ENCODE measurements around the gene IGFL4.

GRCh38 chr19:46043519-46043918 lies 2.7 kb upstream of the IGFL4 start:
- TF ChIP-seq TAF1 (IDR thresholded peaks at IDR 0.05; ENCODE audit: low read depth), result no peak
- TF ChIP-seq, protein P1, sequence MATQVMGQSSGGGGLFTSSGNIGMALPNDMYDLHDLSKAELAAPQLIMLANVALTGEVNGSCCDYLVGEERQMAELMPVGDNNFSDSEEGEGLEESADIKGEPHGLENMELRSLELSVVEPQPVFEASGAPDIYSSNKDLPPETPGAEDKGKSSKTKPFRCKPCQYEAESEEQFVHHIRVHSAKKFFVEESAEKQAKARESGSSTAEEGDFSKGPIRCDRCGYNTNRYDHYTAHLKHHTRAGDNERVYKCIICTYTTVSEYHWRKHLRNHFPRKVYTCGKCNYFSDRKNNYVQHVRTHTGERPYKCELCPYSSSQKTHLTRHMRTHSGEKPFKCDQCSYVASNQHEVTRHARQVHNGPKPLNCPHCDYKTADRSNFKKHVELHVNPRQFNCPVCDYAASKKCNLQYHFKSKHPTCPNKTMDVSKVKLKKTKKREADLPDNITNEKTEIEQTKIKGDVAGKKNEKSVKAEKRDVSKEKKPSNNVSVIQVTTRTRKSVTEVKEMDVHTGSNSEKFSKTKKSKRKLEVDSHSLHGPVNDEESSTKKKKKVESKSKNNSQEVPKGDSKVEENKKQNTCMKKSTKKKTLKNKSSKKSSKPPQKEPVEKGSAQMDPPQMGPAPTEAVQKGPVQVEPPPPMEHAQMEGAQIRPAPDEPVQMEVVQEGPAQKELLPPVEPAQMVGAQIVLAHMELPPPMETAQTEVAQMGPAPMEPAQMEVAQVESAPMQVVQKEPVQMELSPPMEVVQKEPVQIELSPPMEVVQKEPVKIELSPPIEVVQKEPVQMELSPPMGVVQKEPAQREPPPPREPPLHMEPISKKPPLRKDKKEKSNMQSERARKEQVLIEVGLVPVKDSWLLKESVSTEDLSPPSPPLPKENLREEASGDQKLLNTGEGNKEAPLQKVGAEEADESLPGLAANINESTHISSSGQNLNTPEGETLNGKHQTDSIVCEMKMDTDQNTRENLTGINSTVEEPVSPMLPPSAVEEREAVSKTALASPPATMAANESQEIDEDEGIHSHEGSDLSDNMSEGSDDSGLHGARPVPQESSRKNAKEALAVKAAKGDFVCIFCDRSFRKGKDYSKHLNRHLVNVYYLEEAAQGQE (IDR thresholded peaks at IDR 0.05; ENCODE audit: low read depth), result no peak
- TF ChIP-seq CEBPB (IDR thresholded peaks at IDR 0.05), result no peak
- TF ChIP-seq EGR1 (IDR thresholded peaks at IDR 0.05), result no peak
- TF ChIP-seq, protein P2, sequence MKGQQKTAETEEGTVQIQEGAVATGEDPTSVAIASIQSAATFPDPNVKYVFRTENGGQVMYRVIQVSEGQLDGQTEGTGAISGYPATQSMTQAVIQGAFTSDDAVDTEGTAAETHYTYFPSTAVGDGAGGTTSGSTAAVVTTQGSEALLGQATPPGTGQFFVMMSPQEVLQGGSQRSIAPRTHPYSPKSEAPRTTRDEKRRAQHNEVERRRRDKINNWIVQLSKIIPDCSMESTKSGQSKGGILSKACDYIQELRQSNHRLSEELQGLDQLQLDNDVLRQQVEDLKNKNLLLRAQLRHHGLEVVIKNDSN (IDR thresholded peaks at IDR 0.05), result no peak
- no peak for TF ChIP-seq YY1 (IDR thresholded peaks at IDR 0.05; ENCODE audit: low read depth)
- no peak for TF ChIP-seq TCF12 (IDR thresholded peaks at IDR 0.05; ENCODE audit: low read depth)
- TF ChIP-seq RAD21 (IDR thresholded peaks at IDR 0.05; ENCODE audit: low read depth), result no peak
- TF ChIP-seq, protein P3, sequence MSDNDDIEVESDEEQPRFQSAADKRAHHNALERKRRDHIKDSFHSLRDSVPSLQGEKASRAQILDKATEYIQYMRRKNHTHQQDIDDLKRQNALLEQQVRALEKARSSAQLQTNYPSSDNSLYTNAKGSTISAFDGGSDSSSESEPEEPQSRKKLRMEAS (IDR thresholded peaks at IDR 0.05), result no peak
- no peak for TF ChIP-seq TEAD4 (IDR thresholded peaks at IDR 0.05)
- TF ChIP-seq CREB1 (IDR thresholded peaks at IDR 0.05; ENCODE audit: low read depth), result no peak
- TF ChIP-seq NFIC (IDR thresholded peaks at IDR 0.05), result no peak
- no peak for TF ChIP-seq ZBTB7A (IDR thresholded peaks at IDR 0.05; ENCODE audit: low read depth)

Measured in Ishikawa (cell line).